Omental fat pad (tissue), 4 donors: ENCODE measurements around the gene NSMF. TPM values are rescaled to one million over a fixed set of nuclear protein-coding genes. Genes with fewer than 3 reads are reported as not detected.

ENCODE experiments used
- ATAC-seq: fragments of 150-250 bp; one replicate; pipeline ENCODE4 v1.9.1; 2016; ENCODE audit warnings: mild to moderate bottlenecking, moderate library complexity; ENCODE audit not compliant: low FRiP score
- DNase-seq: peaks from one replicate; pipeline ENCODE4 v3.0.0-alpha.2; 2019; ENCODE audit warnings: low spot score
- total RNA-seq, 4 donors: library from RNA; depleted of rRNA; stranded (reverse); fragments of >200 nt; gene quantifications; one replicate each; pipeline ENCODE4 v1.1.0, GENCODE V29; 2016
- TF ChIP-seq, protein P1 (sequence below), 3 donors: fragments of 450-650 bp; IDR thresholded peaks; one replicate each; pipeline ENCODE4 v1.5.1; 2016 to 2017; ENCODE audit warnings: antibody characterized with exemption in 3 of 3, mild to moderate bottlenecking in 3 of 3, moderate library complexity in 2 of 3

The NSMF gene
- total RNA-seq, 4 donors from 2014 or later = 29.6 to 59.9 (median 31.5) TPM

- TF ChIP-seq, protein P1, sequence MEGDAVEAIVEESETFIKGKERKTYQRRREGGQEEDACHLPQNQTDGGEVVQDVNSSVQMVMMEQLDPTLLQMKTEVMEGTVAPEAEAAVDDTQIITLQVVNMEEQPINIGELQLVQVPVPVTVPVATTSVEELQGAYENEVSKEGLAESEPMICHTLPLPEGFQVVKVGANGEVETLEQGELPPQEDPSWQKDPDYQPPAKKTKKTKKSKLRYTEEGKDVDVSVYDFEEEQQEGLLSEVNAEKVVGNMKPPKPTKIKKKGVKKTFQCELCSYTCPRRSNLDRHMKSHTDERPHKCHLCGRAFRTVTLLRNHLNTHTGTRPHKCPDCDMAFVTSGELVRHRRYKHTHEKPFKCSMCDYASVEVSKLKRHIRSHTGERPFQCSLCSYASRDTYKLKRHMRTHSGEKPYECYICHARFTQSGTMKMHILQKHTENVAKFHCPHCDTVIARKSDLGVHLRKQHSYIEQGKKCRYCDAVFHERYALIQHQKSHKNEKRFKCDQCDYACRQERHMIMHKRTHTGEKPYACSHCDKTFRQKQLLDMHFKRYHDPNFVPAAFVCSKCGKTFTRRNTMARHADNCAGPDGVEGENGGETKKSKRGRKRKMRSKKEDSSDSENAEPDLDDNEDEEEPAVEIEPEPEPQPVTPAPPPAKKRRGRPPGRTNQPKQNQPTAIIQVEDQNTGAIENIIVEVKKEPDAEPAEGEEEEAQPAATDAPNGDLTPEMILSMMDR (IDR thresholded peaks at IDR 0.05) = no peak
- DNase-seq (no peak), ATAC-seq (no peak)
These were observed 37.7 kb upstream of the NSMF start for GRCh38 chr9:137496601-137497375.

DNA sequence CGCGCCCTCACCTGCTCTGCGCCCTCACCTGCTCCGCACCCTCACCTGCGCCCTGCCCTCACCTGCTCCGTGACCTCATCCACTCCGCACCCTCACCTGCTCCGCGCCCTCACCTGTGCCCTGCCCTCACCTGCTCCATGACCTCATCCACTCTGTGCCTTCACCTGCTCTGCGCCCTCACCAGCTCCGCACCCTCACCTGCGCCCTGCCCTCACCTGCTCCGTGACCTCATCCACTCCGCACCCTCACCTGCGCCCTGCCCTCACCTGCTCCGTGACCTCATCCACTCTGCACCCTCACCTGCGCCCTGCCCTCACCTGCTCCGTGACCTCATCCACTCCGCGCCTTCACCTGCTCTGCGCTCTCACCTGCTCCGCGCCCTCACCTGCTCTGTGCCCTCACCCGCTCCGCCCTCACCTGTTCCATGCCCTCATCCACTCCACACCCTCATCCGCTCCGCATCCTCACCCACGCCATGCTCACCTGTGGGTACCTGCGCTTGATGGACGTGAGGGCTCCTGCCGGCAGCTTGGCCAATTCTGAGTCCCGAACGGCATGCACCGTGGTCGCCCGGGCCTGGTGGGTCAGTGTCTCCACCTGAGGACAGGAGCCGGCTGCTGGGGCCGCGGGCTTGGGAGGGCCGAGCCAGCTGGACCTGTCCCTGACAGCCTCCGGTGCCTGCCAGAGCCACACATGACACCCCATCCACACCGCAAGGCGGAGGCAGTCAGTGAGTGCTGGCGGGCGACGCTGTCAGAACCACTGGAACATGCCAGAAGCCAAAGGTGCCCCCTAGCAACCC is 35.6 kb upstream of the NSMF start:
- DNase-seq (no peak), ATAC-seq (no peak)
- TF ChIP-seq, protein P1 (IDR thresholded peaks at IDR 0.05) = no peak

- ATAC-seq = no peak
- no peak for DNase-seq
- TF ChIP-seq, protein P1 (IDR thresholded peaks at IDR 0.05) = no peak
These were observed 35.0 kb upstream of the NSMF start for GRCh38 chr9:137494104-137494544.

DNA sequence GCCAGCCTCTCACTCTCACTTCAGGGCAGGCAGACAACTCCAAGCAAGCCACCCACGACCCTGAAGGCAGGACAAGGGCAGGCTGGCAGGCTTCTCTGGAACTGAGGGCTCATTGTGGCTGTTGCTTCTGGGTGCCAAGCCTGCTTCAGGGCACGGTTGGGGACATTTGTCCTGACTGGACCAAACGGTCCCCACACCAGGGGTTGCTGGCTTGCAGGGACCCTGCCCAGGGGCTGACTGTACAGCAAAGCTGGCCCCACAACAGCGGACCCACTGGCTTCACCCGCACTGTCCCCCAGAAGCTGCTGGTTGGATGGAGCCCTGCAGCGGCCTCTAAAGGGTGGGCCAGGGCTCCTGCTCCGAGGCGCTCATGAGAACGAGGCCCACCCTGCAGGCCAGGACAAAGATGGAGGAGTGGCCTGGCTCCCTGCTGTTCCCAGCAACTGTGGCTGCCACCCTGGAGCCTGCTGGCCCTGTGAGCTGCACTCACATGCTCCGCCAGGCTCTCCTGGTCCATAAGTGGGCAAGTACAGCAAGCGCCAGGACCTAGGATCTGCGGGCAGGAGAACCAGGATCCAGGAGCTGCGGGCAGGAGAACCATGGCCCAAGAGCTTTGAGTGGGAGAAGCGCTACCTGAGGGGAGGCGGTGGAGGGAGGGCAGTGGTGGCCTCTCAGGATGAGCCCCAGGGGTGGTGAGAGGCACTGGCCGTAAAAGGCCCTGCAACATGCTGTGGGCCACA is 34.4 kb upstream of the NSMF start:
- no peak for ATAC-seq
- TF ChIP-seq, protein P1 (IDR thresholded peaks at IDR 0.05) = no peak

GRCh38 chr9:137492464-137493363 is 33.6 kb upstream of the NSMF start:
- ATAC-seq = no peak
- TF ChIP-seq, protein P1 (IDR thresholded peaks at IDR 0.05) = no peak
- DNase-seq = no peak

More for the DNA sequence above, 34.4 kb upstream of the NSMF start:
- DNase-seq = no peak
